ENCODE measurements around the gene NAA16.
A peak's percentile ranks its signal among the peaks of the same experiment; 100 is the strongest.

The NAA16 gene

DNA sequence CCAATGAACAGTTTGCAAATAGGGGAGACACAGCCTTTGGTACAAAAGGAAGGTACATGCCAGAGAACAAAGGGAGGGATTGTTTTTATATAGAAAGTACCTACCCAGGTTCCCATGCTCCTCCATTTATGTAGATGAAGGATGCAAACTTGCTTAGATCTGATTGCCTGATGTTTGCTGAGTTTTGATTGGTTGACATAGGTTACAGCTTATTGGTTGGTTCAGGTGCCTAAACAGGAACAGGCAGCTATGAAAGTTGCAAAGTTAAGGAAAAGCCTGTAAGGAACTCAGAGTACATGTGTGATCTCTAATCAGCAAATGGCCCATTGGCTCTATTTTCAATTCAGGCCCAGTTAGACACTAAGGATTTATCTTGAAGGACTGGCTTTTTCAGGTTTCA, 6.5 kb upstream of the NAA16 start:
- no peak for DNase-seq

DNA sequence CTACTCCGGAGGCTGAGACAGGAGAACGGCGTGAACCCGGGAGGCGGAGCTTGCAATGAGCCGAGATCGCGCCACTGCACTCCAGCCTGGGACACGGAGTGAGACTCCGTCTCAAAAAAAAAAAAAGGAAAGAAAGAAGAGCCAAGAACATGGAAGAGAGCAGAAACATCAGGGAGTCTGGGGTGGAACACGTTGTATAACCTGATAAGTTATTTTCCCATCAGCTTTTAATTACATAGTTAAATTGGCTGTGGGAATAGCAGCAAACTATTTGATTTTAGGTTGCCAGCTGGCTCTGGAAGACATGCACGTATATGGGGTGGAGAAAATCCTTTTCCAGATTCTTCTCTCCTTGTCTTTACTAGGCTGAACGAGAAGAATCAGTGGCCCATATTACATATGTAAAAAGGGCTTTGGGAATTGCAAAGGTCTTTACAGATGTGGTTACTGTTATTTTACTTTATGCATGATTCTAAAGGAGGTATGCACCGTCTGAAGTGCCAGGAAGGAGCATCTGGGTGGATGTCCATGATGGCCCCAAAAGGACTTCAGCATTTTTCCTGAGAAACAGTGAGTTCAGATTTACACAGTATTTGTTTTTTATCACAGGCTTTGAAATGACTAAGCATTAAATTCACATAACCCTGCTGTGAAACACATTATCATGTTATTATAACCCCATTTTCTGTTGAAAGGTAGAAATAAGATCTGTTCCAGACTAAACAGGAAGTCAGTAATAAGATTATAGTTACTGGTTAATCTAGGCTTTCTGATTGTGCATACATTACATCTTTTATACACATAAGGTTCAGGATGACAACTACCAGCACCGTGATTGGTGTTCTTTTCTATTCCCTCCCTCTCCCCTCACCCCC, 4.6 kb upstream of the NAA16 start:
- no peak for DNase-seq

DNA sequence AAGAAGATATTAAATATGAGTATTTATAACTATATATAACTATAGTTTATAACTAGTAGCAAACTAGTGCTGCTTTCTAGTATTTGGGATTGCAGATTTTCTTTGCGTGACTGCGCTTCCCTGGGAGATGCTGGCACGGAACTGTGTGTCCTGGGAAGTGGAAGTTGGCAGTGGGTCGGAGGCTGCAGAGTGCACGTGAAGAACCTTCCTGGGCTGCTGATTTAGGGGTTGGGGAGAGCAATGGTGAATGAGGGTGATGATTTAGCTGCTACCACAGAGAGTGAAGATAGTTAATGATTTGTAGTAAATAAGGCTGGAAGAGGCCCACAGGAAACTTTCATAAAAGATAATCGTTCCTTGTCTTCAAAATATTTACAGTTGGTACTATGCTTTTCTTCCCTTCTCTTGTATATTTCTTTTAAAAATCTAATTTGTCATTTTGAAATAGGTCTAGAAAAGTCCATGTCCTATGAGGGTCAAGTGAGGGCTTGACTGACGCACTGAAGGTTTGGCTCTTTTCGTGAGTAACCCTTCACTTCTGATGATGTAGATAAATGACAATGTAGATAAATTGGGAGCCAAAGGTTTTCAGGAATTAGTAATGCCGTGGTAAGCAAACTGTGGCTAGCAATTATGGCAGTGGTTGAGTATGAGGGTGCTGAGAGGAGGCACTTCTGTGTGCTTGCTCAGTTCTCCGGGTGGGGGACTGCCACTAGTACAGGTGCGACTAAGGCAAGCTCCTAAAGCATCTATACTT, 3.0 kb upstream of the NAA16 start:
- no peak for DNase-seq

DNA sequence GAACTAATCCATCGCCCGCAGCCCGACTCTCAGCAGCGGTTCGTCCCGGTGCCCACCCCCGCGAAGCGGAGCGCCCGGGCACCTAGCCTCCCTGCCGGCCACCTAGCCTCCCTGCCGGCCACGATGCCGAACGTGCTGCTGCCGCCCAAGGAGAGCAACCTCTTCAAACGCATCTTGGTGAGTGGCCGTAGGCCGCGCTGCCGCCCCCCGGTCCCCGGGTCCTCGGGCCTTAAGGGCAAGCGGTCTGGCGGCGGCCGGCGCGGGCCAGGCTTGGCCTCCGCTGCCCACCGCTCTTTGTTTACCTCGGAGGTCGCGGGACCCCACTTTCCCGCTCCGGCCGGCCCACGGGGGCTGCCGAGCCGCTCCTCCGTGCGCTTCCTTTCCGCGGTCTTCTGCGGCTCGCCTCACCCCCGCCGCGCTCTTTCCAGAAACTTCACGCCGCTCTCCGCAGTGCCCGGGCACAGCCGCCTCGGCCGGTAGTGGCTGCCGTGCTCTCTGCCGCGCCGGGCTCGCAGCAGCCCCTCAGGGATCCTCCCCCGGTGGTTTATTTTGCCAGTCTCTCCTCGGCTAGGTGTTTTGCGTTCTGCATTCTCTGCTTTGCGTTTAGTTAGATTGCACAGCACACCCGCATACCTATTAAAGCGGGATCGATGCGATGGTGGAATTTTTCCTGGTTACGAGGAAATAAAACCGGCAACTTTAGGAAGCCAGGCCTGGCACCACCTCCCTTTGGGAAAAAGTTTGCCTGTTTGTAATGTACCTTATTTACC, 524 bp downstream of the NAA16 start:
- DNase-seq: peak in 37 of 56 donors; percentile 7 to 70 (median 42)

DNA sequence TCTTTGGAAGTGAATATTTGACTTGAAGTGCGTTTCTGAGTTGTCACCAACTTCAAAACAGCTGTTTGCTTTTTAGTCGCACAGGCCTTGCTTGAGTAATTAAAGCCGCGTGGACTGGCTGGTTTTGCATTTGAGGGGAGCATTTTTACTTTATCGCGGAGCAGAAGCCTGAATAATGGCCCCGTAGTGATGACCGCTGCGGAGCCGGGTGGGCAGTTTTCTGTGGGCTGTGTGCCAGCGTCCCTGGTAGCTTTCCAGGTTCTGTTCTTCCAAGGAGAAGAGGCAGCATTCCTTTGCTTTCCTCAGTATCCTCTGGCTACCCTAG, 1.1 kb downstream of the NAA16 start:
- DNase-seq: peak in 24 of 56 donors; percentile 1 to 52 (median 25)

DNA sequence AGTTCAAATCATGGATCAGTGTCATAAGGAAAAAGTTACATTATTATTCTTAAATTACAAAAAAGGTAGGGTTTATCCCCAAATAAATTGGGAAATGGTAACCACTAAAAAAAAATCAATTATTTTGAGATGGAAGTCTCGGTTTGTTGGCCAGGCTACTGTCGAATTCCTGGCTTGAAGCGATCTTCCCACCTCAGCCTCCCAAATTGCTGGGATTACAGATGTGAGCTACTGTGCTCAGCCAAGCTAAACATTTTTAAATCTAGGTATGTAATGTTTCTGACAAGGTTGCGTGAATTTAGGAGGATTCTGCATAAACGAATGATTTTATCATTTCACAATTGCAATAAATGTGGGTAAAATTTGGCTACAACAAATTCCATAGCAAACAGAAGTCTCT, 2.0 kb downstream of the NAA16 start:
- no peak for DNase-seq

DNA sequence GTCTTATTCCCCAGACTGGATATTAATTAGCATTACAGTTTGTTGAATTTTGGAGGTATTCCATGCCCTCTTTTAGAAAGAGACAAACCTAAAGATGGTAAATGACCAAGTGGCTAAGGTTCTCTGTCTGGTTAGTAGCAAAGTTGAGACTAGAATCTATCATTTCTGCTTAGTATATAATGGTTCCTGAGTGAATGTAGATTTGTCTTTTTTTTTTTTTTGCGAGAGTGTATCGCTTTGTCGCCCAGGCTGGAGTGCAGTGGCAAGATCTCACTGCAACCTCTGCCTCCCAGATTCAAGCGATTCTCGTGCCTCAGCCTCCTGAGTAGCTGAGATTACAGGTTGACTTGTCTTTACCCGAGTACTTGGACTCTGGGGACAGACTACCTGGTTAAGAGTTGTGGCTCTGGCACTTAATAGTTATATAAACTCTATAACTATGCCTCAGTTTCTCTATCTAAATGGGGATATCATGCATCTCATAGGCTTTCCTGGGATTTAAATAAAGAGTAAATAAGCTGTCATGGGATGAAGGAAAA, 2.7 kb downstream of the NAA16 start:
- no peak for DNase-seq

DNA sequence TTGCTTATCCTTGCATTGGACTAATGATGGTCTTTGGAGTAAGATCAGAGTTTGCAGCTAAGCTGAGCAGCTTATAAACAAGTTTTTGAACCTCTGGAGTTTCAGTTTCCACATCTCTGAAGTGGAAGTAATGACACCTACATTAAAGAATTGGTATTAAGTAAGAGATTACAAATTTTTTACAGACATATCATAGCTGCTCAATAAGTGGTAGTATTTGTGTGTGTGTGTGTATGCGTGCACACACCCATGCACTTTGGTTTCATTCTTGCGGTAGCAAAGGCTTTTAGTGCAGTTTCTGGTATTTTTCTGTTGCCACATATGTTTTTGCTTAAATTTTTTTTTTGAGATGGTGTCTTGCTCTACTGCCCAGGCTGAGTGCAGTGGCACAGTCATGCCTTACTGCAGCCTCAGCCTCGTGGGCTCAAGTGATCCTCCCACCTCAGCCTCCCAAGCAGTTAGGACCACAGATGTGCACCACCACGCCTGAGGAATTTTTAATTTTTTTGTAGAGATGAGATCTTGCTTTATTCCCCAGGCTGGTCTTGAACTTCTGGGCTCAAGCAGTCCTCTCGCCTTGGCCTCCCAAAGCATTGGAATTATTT, 4.5 kb downstream of the NAA16 start:
- no peak for DNase-seq

DNA sequence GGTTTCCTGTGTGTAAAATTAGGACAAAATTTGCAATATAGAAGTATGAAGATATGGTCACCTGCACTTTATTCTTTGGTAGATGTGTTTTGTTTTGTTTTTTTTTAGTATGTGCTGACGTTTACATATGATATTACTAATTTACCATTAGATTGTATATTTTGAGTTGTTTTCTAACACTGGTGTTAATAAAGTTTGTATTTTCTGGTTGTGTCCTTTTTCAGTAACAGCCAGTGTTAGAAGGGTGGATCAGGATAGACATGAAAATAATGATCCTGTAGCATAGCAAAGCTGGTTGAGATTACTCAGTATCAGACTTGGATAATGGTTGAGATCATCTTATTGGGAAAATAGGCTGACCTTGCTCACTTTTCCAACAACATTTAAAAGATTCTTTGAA, 6.2 kb downstream of the NAA16 start:
- no peak for DNase-seq

DNA sequence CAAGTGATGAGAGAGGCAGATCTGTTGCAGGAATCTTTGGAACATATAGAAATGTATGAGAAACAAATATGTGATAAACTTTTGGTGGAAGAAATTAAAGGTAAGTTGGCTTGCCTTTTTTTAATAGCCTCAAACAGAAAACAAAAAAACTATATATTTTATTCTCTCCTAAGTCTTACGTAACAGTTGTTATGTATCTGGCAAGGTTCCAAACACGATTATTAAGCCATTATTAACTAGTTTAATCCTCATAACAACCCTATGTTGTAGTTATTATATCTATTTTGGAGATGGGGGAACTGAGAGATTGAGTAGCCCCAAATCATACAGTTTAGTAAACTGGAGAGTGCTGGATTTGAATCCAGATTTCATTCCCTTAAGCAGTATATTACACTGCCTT, 14.7 kb downstream of the NAA16 start:
- no peak for DNase-seq

DNA sequence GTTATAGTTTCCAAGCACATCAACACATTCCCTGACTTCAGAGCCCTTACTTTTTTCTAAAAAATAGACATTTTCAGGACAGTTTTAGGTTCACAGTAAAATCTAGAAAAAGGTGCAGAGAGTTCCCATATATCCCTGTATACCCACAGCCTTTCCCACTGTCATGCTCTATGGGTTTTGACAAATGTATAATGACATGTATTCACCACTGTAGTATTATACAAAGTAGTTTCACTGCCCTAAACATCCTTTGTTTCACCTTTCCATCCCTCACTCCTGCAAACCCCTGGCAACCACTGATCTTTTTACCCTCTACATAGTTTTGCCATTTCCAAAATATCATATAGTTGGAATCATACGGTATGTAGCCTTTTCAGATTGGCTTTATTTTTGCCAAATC, 15.6 kb downstream of the NAA16 start:
- no peak for DNase-seq

DNA sequence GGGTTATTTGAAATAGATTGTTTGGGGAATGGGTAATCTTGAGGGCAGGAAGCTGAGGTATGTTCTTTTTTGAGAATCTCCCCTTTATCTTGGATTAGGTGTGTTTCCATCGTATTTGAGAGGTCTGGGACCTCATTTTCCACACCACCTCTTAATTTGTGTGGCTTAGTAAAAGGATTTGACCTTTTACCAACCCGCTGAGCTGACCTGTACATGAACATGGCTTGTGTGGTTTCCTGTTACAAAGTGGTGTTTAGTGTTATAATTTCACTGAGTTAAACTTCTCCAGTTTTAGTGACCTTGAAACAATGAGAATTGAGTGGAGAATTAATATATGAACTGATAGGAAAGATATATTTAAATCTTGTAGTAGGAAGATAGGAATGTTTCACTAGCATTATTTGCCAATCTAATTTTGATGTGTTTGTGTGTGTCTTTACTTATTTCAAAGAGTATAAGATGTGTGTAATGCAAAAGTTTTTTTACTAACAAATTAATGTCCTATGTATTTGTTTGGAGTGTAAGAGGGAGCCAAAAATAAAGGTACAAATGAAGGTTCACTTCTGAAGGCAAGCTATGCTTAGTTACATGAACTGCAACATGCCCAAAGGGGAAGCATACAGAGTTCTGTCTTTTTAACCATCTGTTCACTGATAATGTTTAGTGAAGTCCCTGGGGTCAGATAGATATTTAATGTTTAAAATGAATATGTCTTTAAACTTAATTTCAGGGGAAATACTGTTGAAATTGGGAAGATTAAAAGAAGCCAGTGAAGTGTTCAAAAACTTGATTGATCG, 17.1 kb downstream of the NAA16 start:
- DNase-seq: no peak

DNA sequence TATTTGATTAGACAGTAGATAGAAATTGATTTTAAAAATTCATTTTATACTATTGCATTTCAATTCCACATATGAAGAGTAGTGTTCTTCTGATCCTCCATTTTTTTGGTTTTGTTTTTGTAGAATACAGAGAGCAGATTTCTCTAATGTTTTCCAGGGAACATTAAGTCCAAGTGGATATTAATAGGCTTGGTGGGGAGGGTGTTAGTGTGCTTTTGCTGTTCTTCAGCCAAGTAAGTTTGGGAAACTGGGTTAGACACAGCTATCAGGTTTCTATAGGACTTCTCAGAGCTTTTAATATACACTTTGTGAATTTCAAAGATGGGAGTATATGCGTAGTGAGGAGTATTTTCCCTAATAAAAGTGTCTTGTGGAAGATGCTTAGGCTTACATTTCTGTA, 21.8 kb downstream of the NAA16 start:
- DNase-seq: no peak

DNA sequence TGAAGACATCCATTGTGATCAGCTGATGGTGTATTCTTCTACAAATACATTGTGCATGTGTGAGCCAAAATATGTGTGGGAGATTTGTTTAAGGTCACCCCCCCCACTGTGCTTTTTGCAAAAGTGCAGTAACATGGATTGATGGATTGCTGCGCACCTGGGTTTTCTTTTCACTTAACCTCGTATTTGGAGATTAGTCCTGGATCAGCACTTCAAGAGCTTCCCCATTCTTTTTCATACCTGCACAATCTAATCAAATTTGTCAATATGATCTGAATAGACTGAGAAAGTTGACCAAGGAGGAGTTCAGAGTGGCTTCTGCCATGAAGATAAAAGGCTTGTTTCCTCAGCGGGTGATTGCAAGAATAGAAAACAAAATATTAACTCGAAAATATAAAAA, 23.7 kb downstream of the NAA16 start:
- no peak for DNase-seq

DNA sequence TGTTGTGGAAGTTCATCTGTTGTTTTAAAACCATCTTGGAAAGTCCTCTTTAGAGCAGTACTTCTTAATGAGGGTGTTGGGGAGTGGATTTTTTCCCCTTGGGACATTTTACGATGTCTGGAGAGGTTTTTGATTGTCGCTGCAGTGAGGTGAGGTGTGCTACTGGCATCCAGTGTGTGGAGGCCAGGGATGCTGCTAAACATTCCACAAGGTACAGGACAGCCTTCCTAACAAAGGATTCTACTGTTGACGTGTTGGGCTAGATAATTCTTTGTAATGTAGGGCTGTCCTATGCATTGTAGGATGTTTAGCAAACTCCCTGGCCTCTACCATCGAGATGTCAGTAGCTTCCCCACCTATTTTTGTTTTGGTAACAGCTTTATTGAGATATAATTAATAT, 33.3 kb downstream of the NAA16 start:
- DNase-seq: no peak

DNA sequence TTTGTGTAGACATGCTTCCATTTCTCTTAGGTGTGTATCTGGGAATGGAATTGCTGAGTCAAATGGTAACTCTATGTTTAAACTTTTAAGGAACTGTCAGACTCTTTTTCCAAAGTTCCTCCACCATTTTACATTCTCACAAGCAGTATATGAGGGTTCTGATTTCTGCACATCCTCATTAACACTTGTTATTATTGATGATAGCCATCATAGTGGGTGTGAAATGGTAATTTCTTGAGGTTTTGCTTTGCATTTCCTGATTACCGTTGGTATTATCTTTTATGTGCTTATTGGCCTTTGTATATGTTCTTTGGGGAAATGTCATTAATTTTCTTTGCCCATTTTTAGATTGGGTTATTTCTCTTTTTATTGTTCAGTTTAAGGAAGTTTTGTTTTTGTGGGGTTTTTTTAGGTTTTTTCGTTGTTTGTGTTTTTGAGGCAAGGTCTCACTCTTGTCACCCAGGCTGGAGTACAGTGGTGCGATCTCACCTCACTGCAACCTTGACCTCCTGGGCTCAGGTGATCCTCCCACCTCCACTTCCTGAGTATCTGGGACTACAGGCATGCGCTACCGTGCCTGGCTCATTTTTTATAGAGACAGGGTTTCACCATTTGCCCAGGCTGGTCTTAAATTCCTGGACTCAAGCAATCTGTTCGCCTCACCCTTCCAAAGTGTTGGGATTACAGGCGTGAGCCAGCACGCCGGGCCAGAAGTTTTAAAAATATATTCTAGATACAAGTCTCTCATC, 34.3 kb downstream of the NAA16 start:
- DNase-seq: no peak

DNA sequence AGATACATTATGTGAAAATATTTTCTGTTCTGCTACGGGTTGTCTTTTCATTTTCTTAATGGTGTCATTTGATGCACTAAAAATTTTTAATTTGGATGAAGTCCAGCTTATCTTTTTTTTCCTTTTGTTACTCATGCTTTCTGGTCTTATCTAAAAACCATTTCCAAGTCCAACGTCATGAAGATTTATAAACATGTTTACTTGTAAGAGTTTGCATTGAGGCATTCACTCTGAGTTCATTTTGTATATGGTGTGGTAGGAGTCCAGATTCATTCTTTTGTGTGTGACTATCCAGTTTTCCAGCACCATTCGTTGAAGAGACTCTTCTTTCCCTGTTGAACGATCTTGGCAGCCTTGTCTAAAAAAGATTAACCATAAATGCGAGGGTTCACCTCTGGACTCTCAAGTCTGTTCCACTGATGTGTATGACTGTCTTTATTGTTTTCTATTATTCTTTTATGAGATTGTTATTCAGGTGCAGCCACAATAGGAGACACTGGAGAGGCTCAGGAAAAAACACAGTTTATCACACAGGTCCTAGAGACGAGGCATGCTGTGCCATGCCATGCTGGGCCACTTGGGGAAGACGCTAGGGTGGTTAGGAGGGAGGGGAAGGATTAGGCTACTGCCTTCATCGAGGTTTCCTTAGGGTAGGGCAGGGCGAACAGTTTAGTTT, 35.0 kb downstream of the NAA16 start:
- DNase-seq: no peak

DNA sequence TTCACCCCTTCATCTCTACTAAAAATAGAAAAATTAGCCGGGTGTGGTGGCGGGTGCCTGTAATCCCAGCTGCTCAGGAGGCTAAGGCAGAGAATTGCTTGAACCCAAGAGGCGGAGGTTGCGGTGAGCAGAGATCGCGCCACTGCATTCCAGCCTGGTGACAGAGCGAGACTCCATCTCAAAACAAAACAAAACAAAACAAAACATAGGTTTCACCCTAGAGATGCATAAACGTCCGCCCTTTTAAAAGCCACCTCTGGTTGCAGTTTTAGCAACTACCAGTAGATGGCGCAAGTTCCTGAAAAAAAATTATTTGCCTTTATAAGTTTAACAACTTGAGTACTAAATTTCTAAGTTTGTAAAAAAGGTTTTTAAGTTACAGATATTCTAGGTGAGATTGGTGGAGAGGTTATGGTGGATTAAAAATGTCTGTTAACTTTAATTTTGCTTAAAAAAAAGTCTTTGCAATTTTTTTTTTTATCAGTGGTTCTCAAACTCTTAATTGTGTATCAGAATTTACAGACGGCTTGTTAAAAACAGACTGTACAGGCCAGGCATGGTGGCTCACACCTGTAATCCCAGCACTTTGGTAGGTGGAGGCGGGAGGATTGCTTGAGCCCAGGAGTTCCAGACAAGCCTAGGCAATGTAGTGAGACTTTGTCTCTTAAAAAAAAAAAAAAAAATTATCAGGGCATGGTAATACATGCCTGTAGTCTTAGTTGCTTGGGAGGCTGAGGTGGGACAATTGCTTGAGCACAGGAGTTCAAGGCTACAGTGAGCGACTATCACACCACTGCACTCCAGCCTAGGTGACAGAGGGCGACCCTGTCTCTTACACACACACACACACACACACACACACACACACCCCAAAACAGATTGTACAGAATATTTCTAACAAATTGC, 42.1 kb downstream of the NAA16 start:
- DNase-seq: peak in 8 of 56 donors; percentile 0 to 37 (median 8)
